RWPE2 (cell line): Measurements from ENCODE around the gene PPP1R16B.

Experiments
- ATAC-seq: fragments of 200-7000 bp; cut with Tn5 transposase; 3 replicates; pipeline ENCODE4 v1.9.1; 2021; ENCODE audit warnings: low read depth
- DNase-seq: peaks from one replicate; pipeline ENCODE4 v3.0.0-alpha.2; 2020; ENCODE audit warnings: low spot score
- H3K27ac ChIP-seq: fragments of 450-650 bp; 2 replicates; pipeline ENCODE4 v1.5.1; 2017; ENCODE audit warnings: mild to moderate bottlenecking; ENCODE audit not compliant: poor library complexity, severe bottlenecking
- H3K27me3 ChIP-seq: fragments of 250-450 bp; sonication (Bioruptor Pico); 2 replicates; pipeline ENCODE4 v1.5.1; 2021; ENCODE audit warnings: mild to moderate bottlenecking, moderate library complexity; ENCODE audit not compliant: insufficient read depth, poor library complexity, severe bottlenecking
- H3K36me3 ChIP-seq: fragments of 250-450 bp; sonication (Bioruptor Pico); 2 replicates; pipeline ENCODE4 v1.5.1; 2020; ENCODE audit warnings: low read depth, mild to moderate bottlenecking, moderate library complexity
- H3K4me1 ChIP-seq: fragments of 250-450 bp; sonication (Bioruptor Pico); 2 replicates; pipeline ENCODE4 v1.5.1; 2021; ENCODE audit warnings: mild to moderate bottlenecking, moderate library complexity; ENCODE audit not compliant: insufficient read depth, poor library complexity, severe bottlenecking
- H3K4me3 ChIP-seq: fragments of 250-450 bp; sonication (Bioruptor Pico); 2 replicates; pipeline ENCODE4 v1.5.1; 2021; ENCODE audit warnings: mild to moderate bottlenecking, moderate library complexity; ENCODE audit not compliant: severe bottlenecking
- H3K9me3 ChIP-seq: fragments of 250-450 bp; sonication (Bioruptor Pico); 2 replicates; pipeline ENCODE4 v1.5.1; 2021; ENCODE audit warnings: mild to moderate bottlenecking, moderate library complexity; ENCODE audit not compliant: severe bottlenecking
- TF ChIP-seq, protein P1 (sequence below): fragments of 450-650 bp; IDR thresholded peaks from one replicate; pipeline ENCODE4 v1.5.1; 2017; ENCODE audit warnings: mild to moderate bottlenecking, moderate library complexity; ENCODE audit not compliant: poor library complexity, severe bottlenecking

The PPP1R16B gene

DNA sequence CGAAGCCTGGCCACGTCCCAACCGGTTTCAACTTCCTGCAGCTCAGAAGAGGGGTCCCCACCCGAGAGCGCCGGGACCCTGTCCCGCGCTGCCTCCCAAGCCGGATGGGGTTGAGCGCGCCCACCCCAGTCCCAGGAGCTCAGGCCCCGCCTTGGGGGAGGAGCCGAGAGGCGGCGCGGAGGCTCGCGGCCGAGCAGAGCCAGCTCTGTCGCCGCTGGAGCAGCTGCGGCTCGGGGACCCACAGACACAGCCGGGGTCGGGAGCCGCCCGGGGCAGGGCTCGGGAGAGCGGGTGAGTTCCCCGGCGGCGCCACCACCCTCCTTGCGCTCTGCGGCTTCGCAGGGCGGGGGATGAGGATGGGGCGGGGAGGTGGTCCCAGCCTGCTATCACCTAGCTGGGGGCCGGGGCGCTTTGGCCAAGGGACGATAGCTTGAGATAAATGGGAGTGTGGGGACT lies at the start of gene PPP1R16B:
PPP1R16B (plus strand) TSS at position 196 of the 456 bp plus-strand sequence. CDS start 30,229 bp downstream, outside the sequence.
- Histone ChIP-seq H3K4me1 (no peaks in the 10 kb centered on the region), H3K27me3 (peaks cover 48% of the 10 kb centered on the region), H3K9me3 (no peaks in the 10 kb centered on the region), H3K4me3 (peak within 1 kb of the TSS; percentile 34), H3K36me3 (no peaks in the 10 kb centered on the region), H3K27ac (no peak within 1 kb of the TSS)
- ATAC-seq = peak; percentile 62
- TF ChIP-seq, protein P1, sequence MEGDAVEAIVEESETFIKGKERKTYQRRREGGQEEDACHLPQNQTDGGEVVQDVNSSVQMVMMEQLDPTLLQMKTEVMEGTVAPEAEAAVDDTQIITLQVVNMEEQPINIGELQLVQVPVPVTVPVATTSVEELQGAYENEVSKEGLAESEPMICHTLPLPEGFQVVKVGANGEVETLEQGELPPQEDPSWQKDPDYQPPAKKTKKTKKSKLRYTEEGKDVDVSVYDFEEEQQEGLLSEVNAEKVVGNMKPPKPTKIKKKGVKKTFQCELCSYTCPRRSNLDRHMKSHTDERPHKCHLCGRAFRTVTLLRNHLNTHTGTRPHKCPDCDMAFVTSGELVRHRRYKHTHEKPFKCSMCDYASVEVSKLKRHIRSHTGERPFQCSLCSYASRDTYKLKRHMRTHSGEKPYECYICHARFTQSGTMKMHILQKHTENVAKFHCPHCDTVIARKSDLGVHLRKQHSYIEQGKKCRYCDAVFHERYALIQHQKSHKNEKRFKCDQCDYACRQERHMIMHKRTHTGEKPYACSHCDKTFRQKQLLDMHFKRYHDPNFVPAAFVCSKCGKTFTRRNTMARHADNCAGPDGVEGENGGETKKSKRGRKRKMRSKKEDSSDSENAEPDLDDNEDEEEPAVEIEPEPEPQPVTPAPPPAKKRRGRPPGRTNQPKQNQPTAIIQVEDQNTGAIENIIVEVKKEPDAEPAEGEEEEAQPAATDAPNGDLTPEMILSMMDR = no peak
- peak; percentile 80 for DNase-seq

DNA sequence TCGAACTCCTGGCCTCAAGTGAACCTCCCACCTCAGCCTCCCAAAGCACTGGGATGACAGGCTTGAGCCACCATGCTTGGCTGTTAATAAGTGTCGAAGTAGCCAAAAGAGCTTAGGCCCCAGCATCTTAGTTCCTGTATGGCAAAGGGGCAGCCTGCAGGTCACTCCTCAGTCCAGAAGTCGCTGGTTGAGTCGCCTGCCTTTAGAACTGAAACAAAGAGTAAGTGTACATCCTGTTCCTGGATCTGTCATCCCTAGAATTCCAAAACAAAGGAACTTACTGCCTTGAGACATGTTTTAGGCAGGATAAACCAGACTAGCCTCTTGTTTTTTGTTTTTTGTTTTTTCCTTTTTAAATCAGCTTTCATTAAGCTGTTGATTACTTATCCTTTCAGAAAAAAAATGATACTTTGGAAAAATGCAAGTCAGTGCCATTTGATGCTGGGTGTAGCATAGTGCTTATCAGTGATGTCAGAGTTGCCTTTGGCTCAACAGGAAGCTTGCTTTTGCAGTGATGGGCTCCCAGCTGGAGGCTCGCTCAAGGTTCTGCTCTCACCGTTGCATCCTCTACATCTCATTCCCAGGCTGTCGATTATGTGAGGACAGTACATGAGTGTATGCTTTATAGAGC lies 48.2 kb upstream of the PPP1R16B start:
- no peaks in the 10 kb centered on the region for H3K9me3 ChIP-seq
- H3K36me3 ChIP-seq = peaks cover 96% of the 10 kb centered on the region
- no peaks in the 10 kb centered on the region for H3K4me1 ChIP-seq

GRCh38 chr20:38759106-38759505 lies 46.4 kb upstream of the PPP1R16B start:
- no peak overlapping the region for H3K27ac ChIP-seq
- peaks cover 94% of the 10 kb centered on the region for H3K36me3 ChIP-seq
- H3K4me3 ChIP-seq = no peak overlapping the region
- H3K4me1 ChIP-seq = no peaks in the 10 kb centered on the region
- no peak for ATAC-seq
- H3K9me3 ChIP-seq = no peaks in the 10 kb centered on the region
- H3K27me3 ChIP-seq = no peaks in the 10 kb centered on the region
- TF ChIP-seq, protein P1 = no peak
- no peak for DNase-seq

More for the DNA sequence above, 48.2 kb upstream of the PPP1R16B start:
- no peak overlapping the region for H3K4me3 ChIP-seq
- DNase-seq (no peak), ATAC-seq (0 out of 3 replicates have a peak, but pooled peaks have one; percentile 15)
- TF ChIP-seq, protein P1 = no peak
- no peaks in the 10 kb centered on the region for H3K27me3 ChIP-seq
- no peak overlapping the region for H3K27ac ChIP-seq

DNA sequence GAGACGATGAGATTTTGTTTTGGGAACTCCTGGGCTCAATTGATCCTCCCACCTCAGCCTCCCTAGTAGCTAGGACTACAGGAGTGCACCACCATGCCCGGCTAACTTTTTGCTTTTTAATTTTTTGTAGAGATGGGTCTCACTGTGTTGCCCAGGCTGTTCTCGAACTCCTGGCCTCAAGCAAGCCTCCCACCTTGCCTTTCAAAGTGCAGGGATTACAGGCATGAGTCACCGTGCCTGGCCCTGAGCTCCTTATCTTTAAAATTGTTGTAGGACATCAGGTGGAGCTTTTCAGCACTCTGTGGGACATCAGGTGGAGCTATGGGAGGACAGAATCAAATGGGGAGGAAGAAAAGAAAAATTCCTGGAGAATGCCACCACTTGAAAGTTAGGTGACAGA lies 44.5 kb upstream of the PPP1R16B start:
- no peak for DNase-seq
- H3K36me3 ChIP-seq = peaks cover 91% of the 10 kb centered on the region
- ATAC-seq = no peak
- no peaks in the 10 kb centered on the region for H3K9me3 ChIP-seq
- H3K27me3 ChIP-seq = no peaks in the 10 kb centered on the region
- H3K27ac ChIP-seq = no peak overlapping the region
- TF ChIP-seq, protein P1 = no peak
- peaks cover 13% of the 10 kb centered on the region for H3K4me1 ChIP-seq
- H3K4me3 ChIP-seq = no peak overlapping the region

- no peak for DNase-seq
- TF ChIP-seq, protein P1 = no peak
- Histone ChIP-seq H3K9me3 (no peaks in the 10 kb centered on the region), H3K4me3 (no peak overlapping the region), H3K27me3 (no peaks in the 10 kb centered on the region), H3K36me3 (peaks cover 91% of the 10 kb centered on the region), H3K4me1 (peaks cover 13% of the 10 kb centered on the region), H3K27ac (no peak overlapping the region)
- ATAC-seq = no peak
These were observed 43.3 kb upstream of the PPP1R16B start for GRCh38 chr20:38762174-38762573.
